Jurkat, Clone E6-1 (cell line): Measurements from ENCODE around the gene EIF4G1.

Experiments used
- DNase-seq: peaks from one replicate; pipeline ENCODE4 v3.0.0-alpha.2; 2011; ENCODE audit warnings: low read depth, low spot score
- H3K4me3 ChIP-seq: 2 replicates; pipeline ENCODE4 v1.5.1; 2011; ENCODE audit warnings: mild to moderate bottlenecking, low read length, control low read depth, moderate library complexity

Gene EIF4G1

GRCh38 chr3:184346480-184347190, 32.2 kb downstream of the EIF4G1 start:
- H3K4me3 ChIP-seq: no peak overlapping the region
- DNase-seq: no peak

GRCh38 chr3:184347321-184348056, 33.1 kb downstream of the EIF4G1 start:
- no peak for DNase-seq
- no peak overlapping the region for H3K4me3 ChIP-seq

- no peak for DNase-seq
- H3K4me3 ChIP-seq: no peak overlapping the region
Observed at GRCh38 chr3:184348057-184348382, 33.6 kb downstream of the EIF4G1 start.

- no peak for DNase-seq
- no peak overlapping the region for H3K4me3 ChIP-seq
Observed at GRCh38 chr3:184349563-184350470, 35.4 kb downstream of the EIF4G1 start.

GRCh38 chr3:184350618-184351017, 36.2 kb downstream of the EIF4G1 start:
- H3K4me3 ChIP-seq: no peak overlapping the region
- no peak for DNase-seq

GRCh38 chr3:184351511-184352148, 37.2 kb downstream of the EIF4G1 start:
- no peak for DNase-seq
- no peak overlapping the region for H3K4me3 ChIP-seq

- DNase-seq: no peak
- no peak overlapping the region for H3K4me3 ChIP-seq
Observed at GRCh38 chr3:184352149-184352785, 37.9 kb downstream of the EIF4G1 start.

GRCh38 chr3:184352897-184353545, 38.6 kb downstream of the EIF4G1 start:
- no peak overlapping the region for H3K4me3 ChIP-seq

GRCh38 chr3:184353546-184353941, 39.1 kb downstream of the EIF4G1 start:
- H3K4me3 ChIP-seq: no peak overlapping the region
- no peak for DNase-seq

More at GRCh38 chr3:184352897-184353545, 38.6 kb downstream of the EIF4G1 start:
- DNase-seq: no peak

- DNase-seq: no peak
- no peak overlapping the region for H3K4me3 ChIP-seq
Observed at GRCh38 chr3:184354121-184354728, 39.8 kb downstream of the EIF4G1 start.

- DNase-seq: no peak
Observed at GRCh38 chr3:184354754-184355153, 40.3 kb downstream of the EIF4G1 start.

GRCh38 chr3:184355261-184356040, 41.0 kb downstream of the EIF4G1 start:
- H3K4me3 ChIP-seq: no peak overlapping the region
- DNase-seq: no peak

More at GRCh38 chr3:184354754-184355153, 40.3 kb downstream of the EIF4G1 start:
- H3K4me3 ChIP-seq: no peak overlapping the region

GRCh38 chr3:184357248-184358123, 43.1 kb downstream of the EIF4G1 start:
- DNase-seq: no peak
- no peak overlapping the region for H3K4me3 ChIP-seq

GRCh38 chr3:184358124-184358767, 43.8 kb downstream of the EIF4G1 start:
- no peak for DNase-seq
- no peak overlapping the region for H3K4me3 ChIP-seq

GRCh38 chr3:184358921-184359350, 44.5 kb downstream of the EIF4G1 start:
- no peak overlapping the region for H3K4me3 ChIP-seq
- DNase-seq: no peak

- no peak for DNase-seq
- H3K4me3 ChIP-seq: no peak overlapping the region
Observed at GRCh38 chr3:184359610-184360009, 45.2 kb downstream of the EIF4G1 start.
